Cardiac muscle cell (in vitro differentiated cells and primary cell): Measurements from ENCODE around the gene ACKR1. TPM values are rescaled to one million over a fixed set of nuclear protein-coding genes. Genes with fewer than 3 reads are reported as not detected.

ENCODE experiments used
- DNase-seq, 2 donors: peaks; one replicate each; pipeline versions ENCODE4 v3.0.0 to v3.0.0-alpha.2; 2010 to 2017; ENCODE audit warnings: low read depth in 1 of 2, low spot score in 1 of 2
- H3K27ac ChIP-seq: fragments of 200-600 bp; sonication (generic); 2 replicates; pipeline ENCODE4 v1.5.1; 2016
- H3K27me3 ChIP-seq: fragments of 200-600 bp; sonication (generic); 2 replicates; pipeline ENCODE4 v1.6.0; 2016; ENCODE audit warnings: control low read depth
- H3K36me3 ChIP-seq: fragments of 200-600 bp; sonication (generic); 2 replicates; pipeline ENCODE4 v1.5.1; 2016; ENCODE audit warnings: control low read depth
- H3K4me1 ChIP-seq: fragments of 200-600 bp; sonication (generic); 2 replicates; pipeline ENCODE4 v1.8.1; 2017; ENCODE audit warnings: low read depth, mild to moderate bottlenecking, mixed run types
- H3K4me3 ChIP-seq: fragments of 200-600 bp; sonication (generic); 2 replicates; pipeline ENCODE4 v1.5.1; 2016; ENCODE audit warnings: mild to moderate bottlenecking
- H3K9me3 ChIP-seq: fragments of 200-600 bp; sonication (generic); 2 replicates; pipeline ENCODE4 v1.5.1; 2017; ENCODE audit warnings: low read depth, mild to moderate bottlenecking, control low read depth
- CTCF ChIP-seq: IDR thresholded peaks from 2 replicates; pipeline ENCODE4 v1.5.1; 2012; ENCODE audit warnings: low read depth, mild to moderate bottlenecking, low read length
- polyA plus RNA-seq: library from polyadenylated mRNA; unstranded; fragments of >200 nt; fragmentation: Nextera tagmentation; extraction: Ambion mirVana; gene quantifications from 2 replicates; pipeline ENCODE4 v1.2.1, GENCODE V29; 2016
- total RNA-seq: library from RNA; depleted of rRNA; stranded (reverse); fragments of >200 nt; gene quantifications from 2 replicates; pipeline ENCODE4 v1.2.3, GENCODE V29; 2016

The ACKR1 gene
- total and polyA plus RNA-seq, 2 experiments from 2014 or later, result 0.33 to 0.63 TPM

- DNase-seq, result peak; percentile 62 to 65
- H3K4me1 ChIP-seq, result no peaks in the 10 kb centered on the region
- no peak overlapping the region for H3K27ac ChIP-seq
- peak; percentile 94 for TF ChIP-seq CTCF
- H3K27me3 ChIP-seq, result no peaks in the 10 kb centered on the region
- H3K9me3 ChIP-seq, result no peaks in the 10 kb centered on the region
- H3K4me3 ChIP-seq, result no peak overlapping the region
- H3K36me3 ChIP-seq, result no peaks in the 10 kb centered on the region
Observed at GRCh38 chr1:159214149-159214760, 9.6 kb downstream of the ACKR1 start.

GRCh38 chr1:159218649-159219636 is 14.3 kb downstream of the ACKR1 start:
- DNase-seq, result no peak
- H3K9me3 ChIP-seq, result no peaks in the 10 kb centered on the region
- H3K27ac ChIP-seq, result no peak overlapping the region
- H3K27me3 ChIP-seq, result no peaks in the 10 kb centered on the region
- no peak for TF ChIP-seq CTCF
- no peaks in the 10 kb centered on the region for H3K4me1 ChIP-seq
- no peak overlapping the region for H3K4me3 ChIP-seq
- no peaks in the 10 kb centered on the region for H3K36me3 ChIP-seq

GRCh38 chr1:159222075-159222865 is 17.6 kb downstream of the ACKR1 start:
- Histone ChIP-seq H3K9me3 (no peaks in the 10 kb centered on the region), H3K27me3 (no peaks in the 10 kb centered on the region), H3K27ac (no peak overlapping the region), H3K36me3 (no peaks in the 10 kb centered on the region), H3K4me1 (no peaks in the 10 kb centered on the region), H3K4me3 (no peak overlapping the region)
- DNase-seq, result no peak
- no peak for TF ChIP-seq CTCF

- no peak for TF ChIP-seq CTCF
- no peak overlapping the region for H3K4me3 ChIP-seq
- H3K27me3 ChIP-seq, result no peaks in the 10 kb centered on the region
- H3K36me3 ChIP-seq, result no peaks in the 10 kb centered on the region
- H3K9me3 ChIP-seq, result no peaks in the 10 kb centered on the region
- H3K27ac ChIP-seq, result no peak overlapping the region
- no peak for DNase-seq
- no peaks in the 10 kb centered on the region for H3K4me1 ChIP-seq
Observed at GRCh38 chr1:159223004-159223403, 18.3 kb downstream of the ACKR1 start.

GRCh38 chr1:159228554-159228953 is 23.9 kb downstream of the ACKR1 start:
- Histone ChIP-seq H3K27ac (no peak overlapping the region), H3K9me3 (no peaks in the 10 kb centered on the region), H3K4me3 (no peak overlapping the region), H3K36me3 (no peaks in the 10 kb centered on the region), H3K27me3 (no peaks in the 10 kb centered on the region), H3K4me1 (peaks cover 7% of the 10 kb centered on the region)
- no peak for DNase-seq
- no peak for TF ChIP-seq CTCF
